HL-60 (cell line): ENCODE data around the gene TENM4.

Experiments
- DNase-seq, 2 experiments: peaks; one replicate each; pipeline ENCODE4 v3.0.0-alpha.2; 2010 to 2020; ENCODE audit warnings: low read depth in 1 of 2, low spot score in 1 of 2
- H3K27ac ChIP-seq: fragments of 250-450 bp; sonication (Bioruptor Pico); replicated peaks from 2 replicates; pipeline ENCODE4 v1.5.1; 2020; ENCODE audit warnings: mild to moderate bottlenecking, moderate library complexity
- H3K27me3 ChIP-seq: fragments of 250-450 bp; sonication (Bioruptor Pico); 2 replicates; pipeline ENCODE4 v1.5.1; 2021; ENCODE audit warnings: mild to moderate bottlenecking, moderate library complexity; ENCODE audit not compliant: insufficient read depth, poor library complexity, severe bottlenecking
- H3K4me3 ChIP-seq: replicated peaks from 2 replicates; pipeline ENCODE4 v1.5.1; 2011; ENCODE audit warnings: mild to moderate bottlenecking, control low read depth, low read length; ENCODE audit not compliant: insufficient read depth
- CTCF ChIP-seq: IDR thresholded peaks from one replicate; pipeline ENCODE4 v1.5.1; 2011; ENCODE audit warnings: low read length, control low read depth, inconsistent platforms; ENCODE audit not compliant: insufficient read depth
- GABPA ChIP-seq: IDR thresholded peaks from 2 replicates; pipeline ENCODE4 v1.6.1; 2012; ENCODE audit warnings: low read depth
- POLR2AphosphoS5 ChIP-seq: IDR thresholded peaks from 2 replicates; pipeline ENCODE4 v1.6.1; 2012; ENCODE audit warnings: low read depth
- SPI1 ChIP-seq: IDR thresholded peaks from 2 replicates; pipeline ENCODE4 v1.6.1; 2012; ENCODE audit warnings: low read depth, mild to moderate bottlenecking, borderline replicate concordance
- TF ChIP-seq, protein P1 (sequence below): IDR thresholded peaks from 2 replicates; pipeline ENCODE4 v1.6.1; 2012; ENCODE audit warnings: low read depth; ENCODE audit not compliant: insufficient replicate concordance

Gene TENM4

GRCh38 chr11:78786086-78786485 lies 654.7 kb downstream of the TENM4 start:
- Histone ChIP-seq H3K27me3 (no peaks in the 10 kb centered on the region), H3K27ac (no peak overlapping the region), H3K4me3 (no peak overlapping the region)
- no peak for DNase-seq
- TF ChIP-seq SPI1 (no peak), CTCF (no peak)

DNA sequence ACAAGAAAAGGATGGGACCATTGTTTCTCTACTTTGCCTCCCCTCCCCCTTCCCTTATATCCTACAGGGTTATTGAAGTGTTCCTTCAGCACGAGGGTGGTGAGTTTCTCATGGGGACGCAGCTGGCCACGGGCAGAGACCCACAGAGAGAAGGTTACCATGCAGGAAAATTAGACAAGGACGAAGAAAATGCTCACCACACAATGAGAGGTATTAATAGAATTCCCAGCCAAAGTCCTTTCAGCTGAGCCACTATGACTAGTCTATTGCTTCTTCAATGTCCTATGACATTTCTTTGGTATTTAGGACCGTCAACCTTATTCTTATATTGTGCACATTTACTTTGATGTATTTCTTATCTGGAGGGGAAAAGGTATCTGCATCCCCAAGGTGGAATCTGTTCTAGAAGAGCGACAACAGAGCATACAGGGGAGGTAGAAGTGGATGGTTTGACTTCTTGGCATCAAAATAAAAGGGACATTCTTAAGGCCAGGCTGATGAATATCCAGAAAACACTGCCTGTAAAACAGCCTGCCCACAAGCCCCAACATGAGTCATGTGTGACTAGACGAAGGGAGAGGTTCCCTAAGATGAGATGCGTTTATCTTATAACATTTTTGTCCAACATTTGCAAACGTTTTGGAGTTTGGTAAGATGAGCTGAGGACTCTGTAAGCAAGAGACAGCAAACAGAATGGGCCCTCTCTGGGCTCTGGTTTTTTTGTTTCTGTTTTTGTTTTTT lies 656.3 kb downstream of the TENM4 start:
- no peak for DNase-seq
- TF ChIP-seq, protein P1, sequence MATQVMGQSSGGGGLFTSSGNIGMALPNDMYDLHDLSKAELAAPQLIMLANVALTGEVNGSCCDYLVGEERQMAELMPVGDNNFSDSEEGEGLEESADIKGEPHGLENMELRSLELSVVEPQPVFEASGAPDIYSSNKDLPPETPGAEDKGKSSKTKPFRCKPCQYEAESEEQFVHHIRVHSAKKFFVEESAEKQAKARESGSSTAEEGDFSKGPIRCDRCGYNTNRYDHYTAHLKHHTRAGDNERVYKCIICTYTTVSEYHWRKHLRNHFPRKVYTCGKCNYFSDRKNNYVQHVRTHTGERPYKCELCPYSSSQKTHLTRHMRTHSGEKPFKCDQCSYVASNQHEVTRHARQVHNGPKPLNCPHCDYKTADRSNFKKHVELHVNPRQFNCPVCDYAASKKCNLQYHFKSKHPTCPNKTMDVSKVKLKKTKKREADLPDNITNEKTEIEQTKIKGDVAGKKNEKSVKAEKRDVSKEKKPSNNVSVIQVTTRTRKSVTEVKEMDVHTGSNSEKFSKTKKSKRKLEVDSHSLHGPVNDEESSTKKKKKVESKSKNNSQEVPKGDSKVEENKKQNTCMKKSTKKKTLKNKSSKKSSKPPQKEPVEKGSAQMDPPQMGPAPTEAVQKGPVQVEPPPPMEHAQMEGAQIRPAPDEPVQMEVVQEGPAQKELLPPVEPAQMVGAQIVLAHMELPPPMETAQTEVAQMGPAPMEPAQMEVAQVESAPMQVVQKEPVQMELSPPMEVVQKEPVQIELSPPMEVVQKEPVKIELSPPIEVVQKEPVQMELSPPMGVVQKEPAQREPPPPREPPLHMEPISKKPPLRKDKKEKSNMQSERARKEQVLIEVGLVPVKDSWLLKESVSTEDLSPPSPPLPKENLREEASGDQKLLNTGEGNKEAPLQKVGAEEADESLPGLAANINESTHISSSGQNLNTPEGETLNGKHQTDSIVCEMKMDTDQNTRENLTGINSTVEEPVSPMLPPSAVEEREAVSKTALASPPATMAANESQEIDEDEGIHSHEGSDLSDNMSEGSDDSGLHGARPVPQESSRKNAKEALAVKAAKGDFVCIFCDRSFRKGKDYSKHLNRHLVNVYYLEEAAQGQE, result no peak
- TF ChIP-seq SPI1 (no peak), POLR2AphosphoS5 (no peak), CTCF (no peak), GABPA (no peak)
- Histone ChIP-seq H3K27me3 (no peaks in the 10 kb centered on the region), H3K27ac (no peak overlapping the region), H3K4me3 (no peak overlapping the region)

DNA sequence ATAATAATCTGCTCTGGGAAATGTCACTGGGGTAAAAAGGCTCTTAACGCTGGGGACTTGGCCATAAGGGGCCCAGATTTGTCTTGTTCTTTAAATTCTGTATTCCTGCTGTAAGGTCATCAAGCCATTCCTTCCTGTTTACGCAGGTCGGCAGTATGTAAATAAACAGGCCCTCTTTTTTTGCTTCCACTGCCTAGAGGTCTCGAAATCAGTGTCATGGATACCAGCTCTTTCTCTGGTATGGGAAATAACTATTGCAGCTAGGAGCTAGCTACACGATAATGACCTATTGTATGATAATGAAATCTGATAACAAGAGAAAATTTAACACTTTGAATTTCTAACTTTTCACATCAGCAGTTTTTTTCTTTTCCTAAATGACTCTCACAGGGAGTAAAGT lies 657.0 kb downstream of the TENM4 start:
- Histone ChIP-seq H3K27me3 (no peaks in the 10 kb centered on the region), H3K27ac (no peak overlapping the region), H3K4me3 (no peak overlapping the region)
- DNase-seq, result no peak
- TF ChIP-seq GABPA (no peak), SPI1 (no peak), POLR2AphosphoS5 (no peak), CTCF (no peak)
- TF ChIP-seq, protein P1, result no peak

DNA sequence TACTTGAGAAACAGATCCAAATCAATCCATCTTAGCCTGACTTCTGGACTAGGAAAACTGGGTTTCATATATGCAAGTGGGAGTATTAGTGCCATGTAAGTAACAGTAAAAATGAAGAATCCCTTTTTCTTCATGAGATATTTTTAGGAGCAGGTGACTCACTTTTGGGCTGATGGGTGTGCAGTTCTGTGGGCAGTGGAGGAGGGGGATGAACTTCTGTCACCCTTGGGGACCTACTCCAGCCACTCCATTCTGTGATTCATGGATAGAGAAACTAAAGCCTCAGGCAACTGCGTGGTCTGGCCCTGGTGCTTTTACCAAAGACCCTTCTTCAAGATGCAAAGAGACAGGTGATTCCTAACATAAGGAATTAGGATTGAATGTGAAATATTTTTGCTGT lies 657.5 kb downstream of the TENM4 start:
- TF ChIP-seq CTCF (no peak), POLR2AphosphoS5 (no peak)
- no peak for DNase-seq
- no peaks in the 10 kb centered on the region for H3K27me3 ChIP-seq
- H3K27ac ChIP-seq, result no peak overlapping the region
- no peak overlapping the region for H3K4me3 ChIP-seq
